Measurements from ENCODE around the gene SIRPD.

Gene SIRPD

GRCh38 chr20:1509237-1509636 lies 48.3 kb downstream of the SIRPD start:
- DNase-seq (ENCODE audit: low read depth) = no peak
- no peak overlapping the region for H3K4me3 ChIP-seq (ENCODE audit: low read depth, low read length)
- peak; percentile 45 for TF ChIP-seq CTCF (IDR thresholded peaks at IDR 0.05; ENCODE audit: low read depth, low read length, missing control alignments)

GRCh38 chr20:1508574-1508973 lies 48.9 kb downstream of the SIRPD start:
- no peak overlapping the region for H3K4me3 ChIP-seq (ENCODE audit: low read depth, low read length)
- no peak for TF ChIP-seq CTCF (IDR thresholded peaks at IDR 0.05; ENCODE audit: low read depth, low read length, missing control alignments)
- no peak for DNase-seq (ENCODE audit: low read depth)

GRCh38 chr20:1507276-1507675 lies 50.2 kb downstream of the SIRPD start:
- no peak for TF ChIP-seq CTCF (IDR thresholded peaks at IDR 0.05; ENCODE audit: low read depth, low read length, missing control alignments)
- H3K4me3 ChIP-seq (ENCODE audit: low read depth, low read length) = no peak overlapping the region
- no peak for DNase-seq (ENCODE audit: low read depth)

- H3K4me3 ChIP-seq (ENCODE audit: low read depth, low read length) = no peak overlapping the region
- TF ChIP-seq CTCF (IDR thresholded peaks at IDR 0.05; ENCODE audit: low read depth, low read length, missing control alignments) = no peak
- DNase-seq (ENCODE audit: low read depth) = no peak
These were observed 51.6 kb downstream of the SIRPD start for GRCh38 chr20:1505871-1506270.

DNA sequence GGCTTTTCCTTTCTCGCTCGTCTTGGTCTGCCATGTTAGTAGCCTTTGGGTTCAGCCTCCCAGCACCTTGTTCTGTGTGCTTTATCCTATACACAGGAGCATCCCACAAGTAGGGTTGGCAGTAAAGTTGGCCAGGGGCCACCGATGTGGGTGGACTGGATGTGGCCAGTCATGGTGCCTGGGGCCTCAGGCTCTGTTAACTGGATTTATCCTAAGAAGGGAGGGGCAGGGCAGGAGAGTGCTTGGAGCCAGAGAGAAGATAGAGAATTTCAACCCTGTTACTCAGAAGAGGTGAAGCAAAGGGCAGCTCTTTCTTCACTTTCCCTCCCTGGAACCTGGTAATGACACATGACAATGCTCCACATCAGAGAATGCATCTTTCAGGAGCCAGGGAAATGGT lies 52.1 kb downstream of the SIRPD start:
- no peak for TF ChIP-seq CTCF (IDR thresholded peaks at IDR 0.05; ENCODE audit: low read depth, low read length, missing control alignments)
- no peak for DNase-seq (ENCODE audit: low read depth)
- no peak overlapping the region for H3K4me3 ChIP-seq (ENCODE audit: low read depth, low read length)

DNA sequence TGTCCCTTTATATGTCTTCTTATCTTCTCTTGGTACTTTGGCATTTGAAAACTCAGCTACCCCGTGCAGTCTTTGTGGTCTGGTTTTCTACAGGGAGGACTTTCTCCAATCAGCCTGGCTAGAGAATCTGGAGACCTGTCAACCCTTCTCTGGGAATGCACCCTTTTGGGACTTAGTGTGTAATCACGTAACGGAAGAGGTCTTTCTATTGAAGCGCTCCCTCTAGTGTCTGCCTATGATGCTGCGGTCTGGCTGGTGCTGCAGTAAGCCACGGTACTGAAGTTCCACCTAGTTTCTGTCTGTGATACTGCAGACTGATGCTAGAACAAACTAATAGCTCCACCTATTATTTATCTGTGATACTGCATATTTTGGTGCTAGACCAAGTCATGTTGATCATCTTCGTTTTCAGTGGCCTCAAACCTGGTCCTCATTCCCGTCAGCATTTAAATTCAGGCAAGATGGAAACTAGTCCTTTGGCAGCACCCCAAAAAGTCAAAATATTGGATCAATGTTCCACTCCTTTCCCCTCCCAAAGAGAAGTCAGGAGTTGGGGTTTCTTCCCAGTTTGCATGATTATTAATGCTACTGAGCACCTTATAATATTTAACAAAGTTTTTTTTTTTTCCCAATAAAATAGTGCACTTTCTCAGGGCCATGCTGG lies 53.8 kb downstream of the SIRPD start:
- peak; percentile 71 for DNase-seq (ENCODE audit: low read depth)
- no peak overlapping the region for H3K4me3 ChIP-seq (ENCODE audit: low read depth, low read length)
- peak; percentile 98 for TF ChIP-seq CTCF (IDR thresholded peaks at IDR 0.05; ENCODE audit: low read depth, low read length, missing control alignments)

- no peak for DNase-seq (ENCODE audit: low read depth)
- no peak overlapping the region for H3K4me3 ChIP-seq (ENCODE audit: low read depth, low read length)
- no peak for TF ChIP-seq CTCF (IDR thresholded peaks at IDR 0.05; ENCODE audit: low read depth, low read length, missing control alignments)
These were observed 57.0 kb downstream of the SIRPD start for GRCh38 chr20:1500496-1500895.
